ENCODE results near the gene CRB3.

CRB3 gene

GRCh38 chr19:6484831-6485230 lies 20.8 kb downstream of the CRB3 start:
- H3K36me3 Mint-ChIP-seq (ENCODE audit: low read depth) = peaks cover 4% of the 10 kb centered on the region
- H3K9me3 Mint-ChIP-seq = no peaks in the 10 kb centered on the region
- no peaks in the 10 kb centered on the region for H3K27me3 Mint-ChIP-seq
- no peak overlapping the region for H3K4me3 Mint-ChIP-seq
- H3K4me1 Mint-ChIP-seq (ENCODE audit: low read depth) = peaks cover 39% of the 10 kb centered on the region
- H3K27ac Mint-ChIP-seq = no peak overlapping the region

- no peaks in the 10 kb centered on the region for H3K27me3 Mint-ChIP-seq
- no peaks in the 10 kb centered on the region for H3K36me3 Mint-ChIP-seq (ENCODE audit: low read depth)
- peaks cover 9% of the 10 kb centered on the region for H3K9me3 Mint-ChIP-seq
- H3K4me3 Mint-ChIP-seq = peak overlapping the region; percentile 76
- H3K27ac Mint-ChIP-seq = peak overlapping the region; percentile 63
- H3K4me1 Mint-ChIP-seq (ENCODE audit: low read depth) = peaks cover 16% of the 10 kb centered on the region
Observed at GRCh38 chr19:6489278-6490061, 25.4 kb downstream of the CRB3 start.

- H3K9me3 Mint-ChIP-seq = peaks cover 9% of the 10 kb centered on the region
- no peak overlapping the region for H3K27ac Mint-ChIP-seq
- peaks cover 16% of the 10 kb centered on the region for H3K4me1 Mint-ChIP-seq (ENCODE audit: low read depth)
- peak overlapping the region; percentile 76 for H3K4me3 Mint-ChIP-seq
- no peaks in the 10 kb centered on the region for H3K27me3 Mint-ChIP-seq
- H3K36me3 Mint-ChIP-seq (ENCODE audit: low read depth) = no peaks in the 10 kb centered on the region
Observed at GRCh38 chr19:6490134-6490533, 26.1 kb downstream of the CRB3 start.

GRCh38 chr19:6491802-6492592 lies 27.9 kb downstream of the CRB3 start:
- Mint-ChIP-seq H3K4me1 (ENCODE audit: low read depth) (peaks cover 16% of the 10 kb centered on the region), H3K27ac (no peak overlapping the region), H3K27me3 (no peaks in the 10 kb centered on the region), H3K36me3 (ENCODE audit: low read depth) (no peaks in the 10 kb centered on the region), H3K4me3 (no peak overlapping the region), H3K9me3 (peaks cover 9% of the 10 kb centered on the region)

GRCh38 chr19:6494438-6495036 lies 30.5 kb downstream of the CRB3 start:
- Mint-ChIP-seq H3K36me3 (ENCODE audit: low read depth) (no peaks in the 10 kb centered on the region), H3K27ac (no peak overlapping the region), H3K27me3 (no peaks in the 10 kb centered on the region), H3K4me1 (ENCODE audit: low read depth) (peaks cover 14% of the 10 kb centered on the region), H3K9me3 (peaks cover 9% of the 10 kb centered on the region), H3K4me3 (no peak overlapping the region)

- H3K36me3 Mint-ChIP-seq (ENCODE audit: low read depth) = no peaks in the 10 kb centered on the region
- peaks cover 2% of the 10 kb centered on the region for H3K27me3 Mint-ChIP-seq
- peaks cover 9% of the 10 kb centered on the region for H3K9me3 Mint-ChIP-seq
- H3K27ac Mint-ChIP-seq = no peak overlapping the region
- peaks cover 9% of the 10 kb centered on the region for H3K4me1 Mint-ChIP-seq (ENCODE audit: low read depth)
- H3K4me3 Mint-ChIP-seq = no peak overlapping the region
Observed at GRCh38 chr19:6495947-6496346, 31.9 kb downstream of the CRB3 start.

GRCh38 chr19:6498294-6499036 lies 34.4 kb downstream of the CRB3 start:
- Mint-ChIP-seq H3K27ac (no peak overlapping the region), H3K4me1 (ENCODE audit: low read depth) (peaks cover 9% of the 10 kb centered on the region)

GRCh38 chr19:6499052-6499790 lies 35.1 kb downstream of the CRB3 start:
- H3K4me1 Mint-ChIP-seq (ENCODE audit: low read depth) = peaks cover 9% of the 10 kb centered on the region
- H3K9me3 Mint-ChIP-seq = no peaks in the 10 kb centered on the region
- no peak overlapping the region for H3K27ac Mint-ChIP-seq

More at GRCh38 chr19:6498294-6499036, 34.4 kb downstream of the CRB3 start:
- Mint-ChIP-seq H3K36me3 (ENCODE audit: low read depth) (no peaks in the 10 kb centered on the region), H3K27me3 (peaks cover 10% of the 10 kb centered on the region), H3K9me3 (no peaks in the 10 kb centered on the region), H3K4me3 (no peak overlapping the region)

GRCh38 chr19:6500837-6501739 lies 37.0 kb downstream of the CRB3 start:
- Mint-ChIP-seq H3K36me3 (ENCODE audit: low read depth) (no peaks in the 10 kb centered on the region), H3K27me3 (peaks cover 13% of the 10 kb centered on the region), H3K27ac (peak overlapping the region; percentile 68), H3K4me3 (peak overlapping the region; percentile 83), H3K9me3 (no peaks in the 10 kb centered on the region), H3K4me1 (ENCODE audit: low read depth) (peaks cover 17% of the 10 kb centered on the region)

More at GRCh38 chr19:6499052-6499790, 35.1 kb downstream of the CRB3 start:
- no peaks in the 10 kb centered on the region for H3K36me3 Mint-ChIP-seq (ENCODE audit: low read depth)
- H3K27me3 Mint-ChIP-seq = peaks cover 13% of the 10 kb centered on the region
- H3K4me3 Mint-ChIP-seq = no peak overlapping the region

- Mint-ChIP-seq H3K36me3 (ENCODE audit: low read depth) (no peaks in the 10 kb centered on the region), H3K27me3 (peaks cover 13% of the 10 kb centered on the region), H3K27ac (peak within 1 kb of the TSS; percentile 68), H3K9me3 (no peaks in the 10 kb centered on the region), H3K4me3 (peak within 1 kb of the TSS; percentile 83), H3K4me1 (ENCODE audit: low read depth) (peaks cover 17% of the 10 kb centered on the region)
Observed at GRCh38 chr19:6501740-6502648, 37.9 kb downstream of the CRB3 start, which contains the start of gene TUBB4A. TUBB4A (minus strand) TSS chr19:6502309; CDS start chr19:6502212, 97 bp downstream.

GRCh38 chr19:6503407-6504201 lies 39.5 kb downstream of the CRB3 start:
- Mint-ChIP-seq H3K27ac (no peak overlapping the region), H3K36me3 (ENCODE audit: low read depth) (no peaks in the 10 kb centered on the region), H3K4me3 (no peak overlapping the region), H3K27me3 (peaks cover 13% of the 10 kb centered on the region), H3K9me3 (no peaks in the 10 kb centered on the region), H3K4me1 (ENCODE audit: low read depth) (peaks cover 17% of the 10 kb centered on the region)
